ENCODE results near the gene CDK3.

The CDK3 gene

GRCh38 chr17:76002100-76002499 lies 1.4 kb downstream of the CDK3 start:
- Mint-ChIP-seq H3K27ac (no peak overlapping the region), H3K4me1 (peaks cover 9% of the 10 kb centered on the region), H3K9me3 (no peaks in the 10 kb centered on the region), H3K4me3 (no peak overlapping the region), H3K27me3 (no peaks in the 10 kb centered on the region), H3K36me3 (no peaks in the 10 kb centered on the region)
- no peak for DNase-seq
- CTCF ChIA-PET = interaction anchor here (0.7 to 8.5 kb wide), 8 partner anchors 8 to 402 kb away, joined by 3 to 87 read pairs (median 5); partner anchors contain the start of gene MRPL38

GRCh38 chr17:76003915-76004314 lies 3.3 kb downstream of the CDK3 start:
- H3K36me3 Mint-ChIP-seq = no peaks in the 10 kb centered on the region
- H3K4me3 Mint-ChIP-seq = no peak overlapping the region
- H3K27ac Mint-ChIP-seq = no peak overlapping the region
- H3K9me3 Mint-ChIP-seq = no peaks in the 10 kb centered on the region
- peaks cover 2% of the 10 kb centered on the region for H3K4me1 Mint-ChIP-seq
- H3K27me3 Mint-ChIP-seq = no peaks in the 10 kb centered on the region
- DNase-seq = no peak
- CTCF ChIA-PET = interaction anchor here (1.1 to 8.5 kb wide), 7 partner anchors 10 to 174 kb away, joined by 3 to 87 read pairs (median 4); partner anchors contain the start of gene MRPL38

GRCh38 chr17:76004750-76005262 lies 4.2 kb downstream of the CDK3 start:
- Mint-ChIP-seq H3K4me3 (no peak overlapping the region), H3K27ac (no peak overlapping the region), H3K27me3 (peaks cover under 1% of the 10 kb centered on the region), H3K36me3 (no peaks in the 10 kb centered on the region), H3K4me1 (peaks cover 2% of the 10 kb centered on the region), H3K9me3 (no peaks in the 10 kb centered on the region)
- CTCF ChIA-PET = interaction anchor here (0.7 to 8.5 kb wide), 23 partner anchors 7 to 296 kb away, joined by 3 to 87 read pairs (median 4); partner anchors contain the start of genes ACOX1, MRPL38, TEN1 and TRIM47
- no peak for DNase-seq

GRCh38 chr17:76005263-76006149 lies 4.9 kb downstream of the CDK3 start:
- Mint-ChIP-seq H3K27me3 (peaks cover 7% of the 10 kb centered on the region), H3K4me1 (peaks cover 2% of the 10 kb centered on the region), H3K4me3 (no peak overlapping the region), H3K36me3 (no peaks in the 10 kb centered on the region), H3K9me3 (no peaks in the 10 kb centered on the region), H3K27ac (no peak overlapping the region)
- peak; percentile 91 for DNase-seq
- CTCF ChIA-PET = interaction anchor here (0.8 to 8.5 kb wide), 24 partner anchors 8 to 296 kb away, joined by 3 to 87 read pairs (median 4); partner anchors contain the start of genes ACOX1, MRPL38, TEN1 and TRIM47

- H3K27me3 Mint-ChIP-seq = peaks cover 13% of the 10 kb centered on the region
- no peaks in the 10 kb centered on the region for H3K9me3 Mint-ChIP-seq
- H3K36me3 Mint-ChIP-seq = no peaks in the 10 kb centered on the region
- CTCF ChIA-PET = interaction anchor here (0.8 to 8.5 kb wide), 5 partner anchors 8 to 258 kb away, joined by 3 to 87 read pairs (median 3); partner anchors contain the start of gene MRPL38
- H3K27ac Mint-ChIP-seq = no peak overlapping the region
- no peak overlapping the region for H3K4me3 Mint-ChIP-seq
- H3K4me1 Mint-ChIP-seq = peaks cover 2% of the 10 kb centered on the region
- DNase-seq = no peak
Measured at GRCh38 chr17:76007131-76007849, 6.6 kb downstream of the CDK3 start.

- CTCF ChIA-PET = interaction anchor here (0.8 to 8.5 kb wide), 6 partner anchors 9 to 390 kb away, joined by 3 to 87 read pairs (median 3); partner anchors contain the start of gene MRPL38
- Mint-ChIP-seq H3K27me3 (peaks cover 13% of the 10 kb centered on the region), H3K4me1 (peaks cover 2% of the 10 kb centered on the region), H3K36me3 (no peaks in the 10 kb centered on the region), H3K9me3 (no peaks in the 10 kb centered on the region), H3K4me3 (no peak overlapping the region), H3K27ac (no peak overlapping the region)
- no peak for DNase-seq
Measured at GRCh38 chr17:76007850-76008165, 7.2 kb downstream of the CDK3 start.

- no peak for DNase-seq
Measured at GRCh38 chr17:76008208-76008607, 7.6 kb downstream of the CDK3 start.

GRCh38 chr17:76008630-76009425 lies 8.2 kb downstream of the CDK3 start:
- H3K36me3 Mint-ChIP-seq = no peaks in the 10 kb centered on the region
- H3K27me3 Mint-ChIP-seq = peaks cover 14% of the 10 kb centered on the region
- CTCF ChIA-PET = interaction anchor here (1.3 to 8.5 kb wide), 4 partner anchors 9 to 389 kb away, joined by 3 to 87 read pairs (median 18); partner anchors contain the start of genes CDK3 and MRPL38
- DNase-seq = no peak
- H3K4me3 Mint-ChIP-seq = no peak overlapping the region
- no peaks in the 10 kb centered on the region for H3K9me3 Mint-ChIP-seq
- H3K27ac Mint-ChIP-seq = no peak overlapping the region
- H3K4me1 Mint-ChIP-seq = peaks cover 2% of the 10 kb centered on the region

More at GRCh38 chr17:76008208-76008607, 7.6 kb downstream of the CDK3 start:
- Mint-ChIP-seq H3K27me3 (peaks cover 13% of the 10 kb centered on the region), H3K9me3 (no peaks in the 10 kb centered on the region), H3K4me3 (no peak overlapping the region), H3K4me1 (peaks cover 2% of the 10 kb centered on the region), H3K36me3 (no peaks in the 10 kb centered on the region), H3K27ac (no peak overlapping the region)
- CTCF ChIA-PET = interaction anchor here (0.8 to 8.5 kb wide), 8 partner anchors 8 to 390 kb away, joined by 3 to 87 read pairs (median 3); partner anchors contain the start of genes CDK3 and MRPL38

GRCh38 chr17:76009447-76009846 lies 8.8 kb downstream of the CDK3 start:
- CTCF ChIA-PET = interaction anchor here (1.4 to 8.5 kb wide), 3 partner anchors 10 to 104 kb away, joined by 3 to 87 read pairs (median 34); partner anchors contain the start of genes CDK3 and MRPL38
- Mint-ChIP-seq H3K36me3 (no peaks in the 10 kb centered on the region), H3K4me3 (no peak overlapping the region), H3K27me3 (peaks cover 20% of the 10 kb centered on the region), H3K4me1 (peaks cover 7% of the 10 kb centered on the region), H3K27ac (no peak overlapping the region), H3K9me3 (no peaks in the 10 kb centered on the region)
- no peak for DNase-seq

GRCh38 chr17:76009969-76010661 lies 9.5 kb downstream of the CDK3 start:
- peaks cover 21% of the 10 kb centered on the region for H3K27me3 Mint-ChIP-seq
- no peaks in the 10 kb centered on the region for H3K9me3 Mint-ChIP-seq
- no peak overlapping the region for H3K4me3 Mint-ChIP-seq
- H3K36me3 Mint-ChIP-seq = no peaks in the 10 kb centered on the region
- H3K27ac Mint-ChIP-seq = no peak overlapping the region
- DNase-seq = no peak
- peaks cover 7% of the 10 kb centered on the region for H3K4me1 Mint-ChIP-seq
- CTCF ChIA-PET = interaction anchor here (1.0 to 7.5 kb wide), 6 partner anchors 8 to 290 kb away, joined by 3 to 82 read pairs (median 4); partner anchors contain the start of gene CDK3

- H3K27ac Mint-ChIP-seq = no peak overlapping the region
- H3K27me3 Mint-ChIP-seq = peaks cover 28% of the 10 kb centered on the region
- no peak overlapping the region for H3K4me3 Mint-ChIP-seq
- no peaks in the 10 kb centered on the region for H3K9me3 Mint-ChIP-seq
- CTCF ChIA-PET = interaction anchor here (1.3 to 7.5 kb wide), 6 partner anchors 9 to 288 kb away, joined by 3 to 82 read pairs (median 4); no protein-coding TSS in a partner anchor
- H3K36me3 Mint-ChIP-seq = no peaks in the 10 kb centered on the region
- H3K4me1 Mint-ChIP-seq = peaks cover 5% of the 10 kb centered on the region
- DNase-seq = no peak
Measured at GRCh38 chr17:76011951-76012350, 11.3 kb downstream of the CDK3 start.

GRCh38 chr17:76013377-76013932 lies 12.8 kb downstream of the CDK3 start:
- H3K27me3 Mint-ChIP-seq = peaks cover 28% of the 10 kb centered on the region
- H3K36me3 Mint-ChIP-seq = no peaks in the 10 kb centered on the region
- H3K4me1 Mint-ChIP-seq = peaks cover 5% of the 10 kb centered on the region
- DNase-seq = no peak
- H3K9me3 Mint-ChIP-seq = no peaks in the 10 kb centered on the region
- CTCF ChIA-PET = interaction anchor here (0.5 to 7.5 kb wide), 33 partner anchors 11 to 411 kb away, joined by 3 to 82 read pairs (median 4); partner anchors contain the start of genes CDK3, EXOC7 and FBF1
- H3K4me3 Mint-ChIP-seq = no peak overlapping the region
- no peak overlapping the region for H3K27ac Mint-ChIP-seq

Data from activated naive CD4-positive, alpha-beta T cell treated with anti-CD3 and anti-CD28 coated beads, Interleukin-2, amount 10 ng/mL, durations not matched to agents 7 days and 5 days (primary cell).